IgD-negative memory B cell (primary cell): ENCODE results near the gene MAGI1. TPM values are rescaled to one million over a fixed set of nuclear protein-coding genes. Genes with fewer than 3 reads are reported as not detected.

ENCODE experiments used
- H3K27ac Mint-ChIP-seq, 3 donors: one replicate each; pipeline ENCODE4 v1.8.0; 2020 to 2022; ENCODE audit warnings: mild to moderate bottlenecking in 3 of 3, mixed read lengths in 3 of 3, moderate library complexity in 1 of 3
- H3K27me3 Mint-ChIP-seq: one replicate; pipeline ENCODE4 v1.8.0; 2021; ENCODE audit warnings: mixed read lengths
- H3K36me3 Mint-ChIP-seq: one replicate; pipeline ENCODE4 v1.8.0; 2020; ENCODE audit warnings: mild to moderate bottlenecking, mixed read lengths
- H3K4me1 Mint-ChIP-seq, 3 donors: one replicate each; pipeline ENCODE4 v1.8.0; 2020 to 2022; ENCODE audit warnings: mixed read lengths in 3 of 3, mild to moderate bottlenecking in 1 of 3
- H3K4me3 Mint-ChIP-seq, 4 donors: one replicate each; pipeline ENCODE4 v1.8.0; 2020 to 2022; ENCODE audit warnings: mild to moderate bottlenecking in 4 of 4, mixed read lengths in 4 of 4, moderate library complexity in 3 of 4
- H3K9me3 Mint-ChIP-seq, 3 donors: one replicate each; pipeline ENCODE4 v1.8.0; 2020 to 2021; ENCODE audit warnings: mixed read lengths in 3 of 3, mild to moderate bottlenecking in 1 of 3
- polyA plus RNA-seq: library from polyadenylated mRNA; unstranded; fragments of 300-500 nt; fragmentation: Illumina TruSeq; gene quantifications from one replicate; pipeline ENCODE4 v1.2.3, GENCODE V29; 2021

MAGI1 gene
- polyA plus RNA-seq, 1 donor from 2014 or later, result 1.3 TPM

DNA sequence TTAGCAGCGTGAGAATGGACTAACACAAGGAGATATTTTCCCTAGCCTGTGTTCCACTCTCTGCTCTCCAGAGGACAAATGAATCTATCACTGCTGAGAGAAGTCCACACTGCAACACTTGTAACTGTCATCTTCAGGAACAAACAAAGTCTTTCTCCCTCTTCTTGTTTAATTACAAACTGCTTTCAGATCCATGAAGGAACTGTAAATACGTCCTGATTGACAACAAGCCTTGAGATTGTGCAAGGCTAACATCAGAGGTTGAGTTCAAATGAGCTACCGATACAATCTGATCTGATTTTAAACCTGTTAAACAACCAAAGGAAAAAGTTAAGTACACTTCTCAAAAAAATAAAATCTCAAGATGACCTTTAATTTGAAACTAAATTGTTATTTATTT, 712.1 kb downstream of the MAGI1 start:
- H3K27me3 Mint-ChIP-seq, result peaks cover 2% of the 10 kb centered on the region
- H3K4me3 Mint-ChIP-seq, result no peak overlapping the region
- H3K27ac Mint-ChIP-seq, result no peak overlapping the region
- no peaks in the 10 kb centered on the region for H3K36me3 Mint-ChIP-seq
- H3K9me3 Mint-ChIP-seq, result peaks cover 2 to 4% (median 2%) of the 10 kb centered on the region in 3 donors
- no peaks in the 10 kb centered on the region for H3K4me1 Mint-ChIP-seq

- H3K9me3 Mint-ChIP-seq, result peaks cover 2 to 17% (median 6%) of the 10 kb centered on the region in 3 donors
- H3K4me3 Mint-ChIP-seq, result no peak overlapping the region
- no peaks in the 10 kb centered on the region for H3K36me3 Mint-ChIP-seq
- peaks cover 0 to under 1% (median 0%) of the 10 kb centered on the region in 3 donors for H3K4me1 Mint-ChIP-seq
- H3K27ac Mint-ChIP-seq, result no peak overlapping the region
- H3K27me3 Mint-ChIP-seq, result peaks cover 2% of the 10 kb centered on the region
Observed at GRCh38 chr3:65322910-65323309, 715.8 kb downstream of the MAGI1 start.

DNA sequence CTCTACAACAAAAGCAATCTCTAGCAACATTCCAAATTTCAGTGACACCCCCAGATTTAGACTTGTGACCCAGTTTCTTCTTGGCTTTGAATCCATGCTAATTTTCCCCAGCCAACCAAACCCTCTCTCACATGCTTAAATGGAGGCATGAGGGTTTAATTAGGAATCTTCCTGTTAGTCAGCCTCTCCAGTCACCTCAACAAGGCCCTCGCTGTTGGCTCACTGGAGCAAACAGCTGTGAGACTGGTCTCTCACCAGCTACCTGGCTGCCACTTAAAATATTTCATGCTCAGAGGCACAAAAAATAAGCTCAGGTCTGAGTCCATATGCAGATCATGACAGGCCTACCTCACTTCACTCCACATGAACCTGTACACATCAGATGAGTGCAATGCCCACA, 720.5 kb downstream of the MAGI1 start:
- Mint-ChIP-seq H3K4me1 (peaks cover 0 to 2% (median 0%) of the 10 kb centered on the region in 3 donors), H3K4me3 (no peak overlapping the region), H3K9me3 (peaks cover 1 to 24% (median 8%) of the 10 kb centered on the region in 3 donors), H3K36me3 (no peaks in the 10 kb centered on the region), H3K27ac (no peak overlapping the region), H3K27me3 (no peaks in the 10 kb centered on the region)

- H3K9me3 Mint-ChIP-seq, result peaks cover 1 to 12% (median 7%) of the 10 kb centered on the region in 3 donors
- no peaks in the 10 kb centered on the region for H3K36me3 Mint-ChIP-seq
- no peak overlapping the region for H3K27ac Mint-ChIP-seq
- no peaks in the 10 kb centered on the region for H3K27me3 Mint-ChIP-seq
- no peak overlapping the region for H3K4me3 Mint-ChIP-seq
- peaks cover 0 to 2% (median 0%) of the 10 kb centered on the region in 3 donors for H3K4me1 Mint-ChIP-seq
Observed at GRCh38 chr3:65314916-65315315, 723.8 kb downstream of the MAGI1 start.

GRCh38 chr3:65314269-65314668, 724.4 kb downstream of the MAGI1 start:
- no peaks in the 10 kb centered on the region for H3K36me3 Mint-ChIP-seq
- peaks cover 1 to 12% (median 9%) of the 10 kb centered on the region in 3 donors for H3K9me3 Mint-ChIP-seq

GRCh38 chr3:65313666-65314065, 725.1 kb downstream of the MAGI1 start:
- H3K9me3 Mint-ChIP-seq, result peaks cover 1 to 9% (median 8%) of the 10 kb centered on the region in 3 donors
- no peak overlapping the region for H3K4me3 Mint-ChIP-seq
- H3K27ac Mint-ChIP-seq, result no peak overlapping the region
- no peaks in the 10 kb centered on the region for H3K36me3 Mint-ChIP-seq
- H3K27me3 Mint-ChIP-seq, result no peaks in the 10 kb centered on the region
- peaks cover 0 to 2% (median 0%) of the 10 kb centered on the region in 3 donors for H3K4me1 Mint-ChIP-seq

More at GRCh38 chr3:65314269-65314668, 724.4 kb downstream of the MAGI1 start:
- H3K4me3 Mint-ChIP-seq, result no peak overlapping the region
- H3K27me3 Mint-ChIP-seq, result no peaks in the 10 kb centered on the region
- H3K4me1 Mint-ChIP-seq, result peaks cover 0 to 2% (median 0%) of the 10 kb centered on the region in 3 donors
- no peak overlapping the region for H3K27ac Mint-ChIP-seq

- H3K36me3 Mint-ChIP-seq, result no peaks in the 10 kb centered on the region
- no peaks in the 10 kb centered on the region for H3K4me1 Mint-ChIP-seq
- H3K4me3 Mint-ChIP-seq, result no peak overlapping the region
- peaks cover 0 to 3% (median 1%) of the 10 kb centered on the region in 3 donors for H3K9me3 Mint-ChIP-seq
- no peaks in the 10 kb centered on the region for H3K27me3 Mint-ChIP-seq
- no peak overlapping the region for H3K27ac Mint-ChIP-seq
Observed at GRCh38 chr3:65305836-65306235, 732.9 kb downstream of the MAGI1 start.

Other genes with a start within 250 kb of the MAGI1 start
- 42.7 TPM for gene SLC25A26, start 182.1 kb upstream of the MAGI1 start, polyA plus RNA-seq